T47D (cell line): Measurements from ENCODE around the gene LRRTM1.

Experiments used
- DNase-seq, 2 experiments: peaks; one replicate each; pipeline versions ENCODE4 v3.0.0 to v3.0.0-alpha.2; 2011 to 2012; ENCODE audit warnings: low read depth in 1 of 2, low spot score in 1 of 2
- JUND ChIP-seq: IDR thresholded peaks from 2 replicates; pipeline ENCODE4 v1.6.1; 2012; ENCODE audit warnings: low read depth
- in situ Hi-C: cut with HindIII; loops from 2 replicates; pipeline ENCODE4 v1.10.0; 2016; ENCODE audit warnings: low sequenced_read_pairs, low pct_unique_long_range_greater_than_20kb

LRRTM1 gene

DNA sequence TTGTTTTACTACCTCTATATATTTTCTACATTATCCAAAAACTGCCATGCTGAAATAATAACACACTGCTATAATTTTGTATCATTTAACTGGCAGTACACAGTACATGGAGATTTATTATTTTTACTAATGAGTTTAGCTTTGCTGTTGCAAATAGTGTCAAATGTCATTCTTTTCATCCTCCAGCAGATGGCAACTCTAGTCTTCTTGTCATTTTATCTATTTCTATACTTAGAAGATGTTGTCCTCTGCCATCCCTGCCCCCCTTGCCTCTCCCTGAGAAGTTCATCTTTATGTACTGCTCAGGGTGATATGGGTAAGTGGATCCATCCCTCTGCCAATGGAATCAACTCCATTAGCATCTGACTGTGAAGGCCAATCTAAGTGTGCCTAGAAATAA is 21.7 kb upstream of the LRRTM1 start:
- no peak for TF ChIP-seq JUND
- in situ Hi-C loops: no loop called here
- peak in 1 of 2 experiments; percentile 12 for DNase-seq

DNA sequence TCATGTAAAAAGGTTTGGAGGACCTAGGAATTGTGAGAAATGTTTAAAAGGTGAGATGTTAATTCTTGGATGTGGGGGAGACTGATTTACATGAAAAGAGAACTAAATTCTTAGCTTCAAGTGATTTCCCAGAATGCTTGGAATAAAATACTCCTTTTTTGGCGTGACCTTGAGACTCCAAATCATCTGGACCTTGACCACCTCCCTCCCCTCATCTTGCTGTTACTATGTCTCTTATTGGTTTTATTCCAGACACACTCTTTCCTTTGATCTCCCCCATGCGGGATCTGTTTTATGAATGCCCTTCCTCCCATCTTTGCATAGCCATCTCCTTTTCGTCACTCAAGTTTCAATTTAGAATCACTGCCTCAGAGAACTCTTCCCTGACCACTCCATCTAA is 20.0 kb upstream of the LRRTM1 start:
- DNase-seq: no peak
- in situ Hi-C loops: no loop called here
- no peak for TF ChIP-seq JUND

DNA sequence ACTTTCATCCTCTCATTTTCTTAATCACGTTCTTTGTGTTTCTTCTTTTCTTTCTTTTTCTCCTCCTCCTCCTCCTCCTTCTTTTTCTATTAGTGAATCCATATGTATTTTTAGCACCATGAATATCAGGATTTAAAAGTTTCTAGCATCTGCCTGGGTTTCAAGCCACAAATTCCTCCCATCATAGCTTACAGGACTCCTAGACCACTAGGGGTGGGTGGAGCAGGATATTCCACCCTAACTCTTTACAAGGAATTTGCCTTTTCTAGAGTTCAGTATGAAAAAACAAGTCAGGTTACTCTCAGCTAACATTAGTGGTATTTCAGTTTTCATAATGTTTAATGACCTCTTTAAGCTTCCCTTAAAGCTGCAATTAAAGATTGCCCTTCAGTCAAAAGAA is 19.1 kb upstream of the LRRTM1 start:
- no peak for DNase-seq
- TF ChIP-seq JUND: no peak
- in situ Hi-C loops: no loop called here

DNA sequence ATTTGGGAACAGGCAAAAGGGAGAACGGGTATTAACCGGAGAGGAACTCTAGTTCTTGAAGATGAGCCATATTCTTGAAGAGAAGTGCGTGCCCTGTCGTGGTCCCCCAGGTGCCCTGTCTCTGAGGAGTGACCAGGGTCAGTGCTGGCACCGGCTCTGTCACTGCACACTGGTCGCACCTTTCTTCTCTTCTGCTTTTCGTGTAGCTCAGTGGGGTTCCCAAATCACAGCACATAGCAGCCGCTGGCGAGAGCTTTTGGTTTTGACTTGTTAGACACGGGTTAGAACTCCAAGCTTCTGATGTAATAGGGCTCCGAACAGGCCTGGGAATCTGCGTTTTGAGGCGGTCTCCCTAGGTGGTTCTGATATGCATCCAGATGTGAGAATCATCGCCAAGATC is 18.4 kb upstream of the LRRTM1 start:
- no peak for TF ChIP-seq JUND
- DNase-seq: no peak
- in situ Hi-C loops: no loop called here

DNA sequence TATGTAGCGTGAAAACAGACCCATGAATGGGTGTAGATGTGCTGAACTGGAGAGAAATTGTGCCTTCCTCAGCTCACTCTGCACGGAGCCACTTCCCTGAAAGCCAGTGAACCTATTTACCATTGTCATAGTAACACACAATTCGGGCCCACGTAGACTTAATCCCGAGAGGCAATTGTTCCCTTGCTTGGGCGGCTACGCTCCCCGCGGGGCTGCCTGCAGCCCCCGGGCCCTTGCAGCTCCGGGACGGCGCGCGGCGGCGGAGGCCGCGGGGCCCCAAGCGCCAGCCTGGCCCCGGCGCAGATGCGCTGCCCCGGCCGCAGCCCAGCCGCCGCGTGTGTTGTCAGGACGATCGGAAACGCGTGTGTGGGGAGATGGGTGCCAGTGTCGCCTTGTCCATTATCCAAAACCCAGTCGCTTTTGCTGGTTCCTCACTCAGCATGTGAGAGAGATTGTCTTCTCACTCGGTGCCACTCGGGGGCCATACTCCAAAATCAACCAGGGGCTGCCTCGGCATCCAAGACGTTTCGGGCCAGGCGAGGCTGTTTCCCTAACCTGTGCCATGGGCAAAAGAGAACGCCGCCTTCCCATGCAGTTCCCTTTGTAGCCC is 17.9 kb upstream of the LRRTM1 start:
- no peak for TF ChIP-seq JUND
- in situ Hi-C loops: no loop called here
- no peak for DNase-seq

DNA sequence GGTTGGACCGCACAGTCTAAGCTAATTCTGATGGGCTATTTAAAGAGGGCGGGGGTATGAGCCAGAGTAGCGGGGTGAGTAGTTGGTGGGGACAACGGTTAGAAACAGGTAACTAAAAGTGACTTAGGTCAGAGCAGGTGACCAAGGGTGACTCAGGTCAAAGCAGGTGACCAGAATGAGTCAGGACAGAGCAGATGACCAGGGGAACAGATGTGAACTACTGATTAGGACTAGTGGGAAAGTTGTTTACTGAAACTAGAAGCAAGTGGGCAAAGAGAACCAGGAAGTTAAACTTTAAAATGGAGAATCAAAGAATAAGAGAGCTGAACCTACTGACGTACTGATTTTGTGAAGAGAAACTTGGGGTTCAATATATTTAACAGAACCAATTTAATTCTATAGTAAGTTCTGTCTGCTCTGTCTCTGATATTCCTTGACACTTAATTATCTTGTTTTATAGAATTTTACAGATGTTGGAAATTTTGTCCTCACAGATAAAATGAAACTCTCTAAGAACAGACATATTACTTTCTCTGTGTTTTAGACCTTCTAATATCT is 7.8 kb upstream of the LRRTM1 start:
- TF ChIP-seq JUND: no peak
- in situ Hi-C loops: no loop called here

DNA sequence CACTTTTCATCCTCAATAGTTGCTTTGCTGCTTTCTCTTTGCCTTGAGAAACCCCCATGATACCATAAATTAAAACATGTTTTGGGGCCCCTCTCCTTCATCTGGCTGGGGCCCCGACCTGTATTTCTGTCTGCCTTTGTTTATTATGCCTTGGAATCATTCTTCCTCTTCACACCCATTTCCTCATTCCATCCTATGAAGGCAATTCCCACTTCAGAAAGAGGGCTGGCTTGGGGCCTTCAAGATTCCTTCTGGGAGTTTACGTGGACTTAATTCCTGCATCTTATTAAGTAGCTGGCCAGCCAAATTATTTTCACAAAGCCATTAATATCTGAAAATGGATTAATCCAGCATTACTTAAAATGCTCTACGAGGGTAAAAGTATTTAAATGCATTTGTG is 6.8 kb upstream of the LRRTM1 start:
- in situ Hi-C loops: no loop called here
- no peak for TF ChIP-seq JUND
- DNase-seq: no peak

More for the DNA sequence above, 7.8 kb upstream of the LRRTM1 start:
- DNase-seq: no peak

DNA sequence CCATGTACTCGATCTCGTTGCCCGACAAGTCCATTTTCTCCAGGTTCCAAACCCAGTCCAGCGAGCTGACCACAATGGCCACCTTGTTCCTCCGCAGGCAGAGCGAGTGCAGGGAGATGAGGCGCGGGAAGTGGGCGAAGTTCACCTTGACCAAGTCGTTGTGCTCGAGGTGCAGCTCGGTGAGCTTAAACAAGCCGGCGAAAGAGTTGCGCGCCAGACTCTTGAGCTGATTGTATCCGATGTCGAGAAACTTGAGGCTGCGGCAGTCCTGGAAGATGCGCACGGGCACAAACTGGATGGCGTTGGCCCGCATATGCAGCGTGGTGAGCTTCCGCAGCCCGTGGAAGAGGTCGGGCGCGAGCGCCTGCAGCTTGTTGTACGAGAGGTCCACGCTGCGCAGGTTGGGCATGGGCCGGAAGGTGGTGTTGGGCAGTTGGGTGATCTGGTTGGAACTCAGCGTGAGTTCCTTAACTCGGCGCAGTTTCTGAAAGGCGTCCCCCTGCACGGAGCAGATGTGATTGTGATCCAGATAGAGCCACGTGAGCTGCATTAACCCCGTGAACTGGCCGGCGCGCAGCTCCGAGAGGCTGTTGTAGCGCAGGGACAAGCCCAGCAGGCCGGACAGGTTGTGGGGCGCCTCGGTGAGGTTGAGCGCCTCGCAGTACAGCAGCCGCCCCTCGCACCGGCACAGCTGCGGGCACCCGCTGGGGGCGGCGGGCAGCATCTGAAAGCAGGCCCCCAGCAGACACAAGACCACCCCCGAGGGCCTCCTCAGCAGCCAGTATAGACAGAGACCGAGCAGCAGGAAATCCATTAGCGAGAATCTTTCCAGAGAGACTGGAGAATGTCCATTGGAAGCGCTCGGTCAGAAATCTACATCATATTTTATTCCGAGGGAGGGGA is 1.3 kb downstream of the LRRTM1 start:
- in situ Hi-C loops: no loop called here
- peak in 1 of 2 experiments; percentile 5 for DNase-seq
- TF ChIP-seq JUND: no peak

DNA sequence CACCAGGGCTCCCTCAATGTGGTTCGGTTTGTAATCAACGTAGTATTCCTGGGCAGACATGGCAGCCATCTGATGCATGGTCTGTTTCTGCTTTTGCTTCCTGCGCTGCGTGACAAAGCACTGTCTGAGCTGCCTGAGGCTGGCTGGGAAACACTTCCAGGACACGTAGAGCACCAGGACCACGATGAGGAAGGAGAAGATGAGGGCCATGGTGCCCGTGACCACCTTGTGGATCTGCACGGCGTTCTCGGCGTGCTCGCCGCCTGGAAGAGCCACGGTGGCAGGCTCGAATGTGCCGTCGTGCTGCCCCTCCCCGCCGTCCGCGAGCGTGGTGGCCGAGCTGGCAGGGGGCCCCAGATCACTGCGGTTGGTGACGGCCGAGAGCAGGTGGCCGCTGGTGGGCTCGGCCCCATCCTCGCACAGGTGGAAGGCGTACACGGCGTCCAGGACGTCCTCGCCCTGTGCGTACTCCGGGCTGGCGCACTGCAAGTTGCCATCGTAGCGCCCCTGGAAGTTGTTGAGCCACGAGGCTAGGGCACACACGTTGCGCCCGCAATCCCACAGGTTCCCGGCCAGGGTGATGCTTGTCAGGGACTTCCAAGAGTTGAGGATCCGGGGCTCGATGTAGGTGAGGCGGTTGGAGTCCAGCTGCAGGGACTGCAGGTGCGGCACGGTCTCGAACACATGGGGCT is 2.1 kb downstream of the LRRTM1 start:
- TF ChIP-seq JUND: no peak
- in situ Hi-C loops: no loop called here
- no peak for DNase-seq

DNA sequence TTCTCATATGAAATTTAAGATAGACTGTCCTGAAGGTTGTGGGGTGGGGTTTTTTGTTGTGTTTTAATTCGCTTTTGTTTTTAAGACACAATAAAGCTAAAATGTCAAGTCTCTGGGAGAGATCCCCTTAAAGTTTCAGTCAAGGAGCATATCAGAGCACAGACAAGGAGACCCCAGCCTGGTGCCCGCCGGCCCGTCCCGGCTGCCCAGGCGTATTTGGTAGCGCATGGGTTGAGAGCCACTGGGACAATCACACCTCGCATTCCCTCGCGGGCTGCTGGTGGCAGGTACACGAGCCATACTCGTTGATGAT is 2.6 kb downstream of the LRRTM1 start:
- no peak for TF ChIP-seq JUND
- in situ Hi-C loops: no loop called here
- DNase-seq: no peak

DNA sequence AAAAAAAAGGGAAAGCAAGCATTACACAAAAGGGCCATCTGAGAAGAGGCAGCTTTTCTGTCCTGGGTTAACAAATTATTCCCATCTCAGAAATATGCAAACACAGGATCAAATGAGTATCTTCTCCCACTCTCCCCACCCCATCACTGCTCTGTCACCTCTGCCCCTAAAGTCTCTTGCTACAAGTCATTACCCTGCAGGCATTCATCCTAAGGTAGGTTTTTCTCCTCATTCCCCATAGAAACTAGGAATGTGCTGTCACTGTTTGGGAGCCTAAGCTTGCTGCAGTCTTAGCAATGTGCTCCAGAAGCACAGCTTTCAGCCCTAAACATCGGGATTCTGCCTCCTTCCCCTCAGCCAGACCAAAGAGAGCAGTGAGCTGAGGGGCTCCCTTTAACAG is 3.6 kb downstream of the LRRTM1 start:
- in situ Hi-C loops: no loop called here
- DNase-seq: no peak
- TF ChIP-seq JUND: no peak

DNA sequence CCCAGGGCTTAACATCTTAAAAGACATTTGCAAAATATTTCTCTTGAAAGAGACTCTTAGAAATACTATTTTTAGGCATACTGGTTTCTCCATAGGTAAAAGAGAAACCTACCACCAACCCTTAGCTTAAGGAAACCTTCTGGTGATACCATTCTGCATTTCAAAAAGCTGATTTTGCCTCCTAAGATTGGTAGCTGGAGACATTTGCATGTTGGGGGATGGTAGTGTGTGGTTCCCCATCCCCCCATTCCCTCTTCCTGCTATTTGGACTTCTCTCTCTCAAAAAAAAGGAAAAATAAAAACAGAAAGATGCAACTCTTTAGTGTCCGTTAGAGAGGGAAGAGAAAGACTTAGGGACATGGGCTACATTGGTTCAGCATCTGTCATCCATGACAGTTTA is 4.2 kb downstream of the LRRTM1 start:
- DNase-seq: no peak
- in situ Hi-C loops: no loop called here
- TF ChIP-seq JUND: no peak

DNA sequence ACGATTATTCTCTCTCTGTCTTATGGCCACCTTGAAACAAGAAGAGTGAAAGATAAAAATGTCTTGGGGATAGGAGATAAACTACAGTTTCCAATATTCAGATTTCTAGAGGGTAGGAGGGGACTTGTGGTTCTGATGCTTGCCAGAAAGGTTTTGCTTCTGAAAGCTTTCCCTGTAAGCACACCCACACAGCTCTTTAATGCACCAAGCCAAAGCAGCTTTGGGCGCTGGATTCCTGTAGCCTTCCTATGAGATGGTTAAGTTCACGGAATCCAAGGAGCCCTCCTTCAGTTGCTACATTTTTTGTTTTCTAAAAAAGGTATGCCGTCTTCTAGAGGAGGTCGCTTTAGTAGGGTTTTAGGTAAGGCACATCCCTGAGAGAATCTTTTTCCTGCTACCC is 4.9 kb downstream of the LRRTM1 start:
- no peak for DNase-seq
- in situ Hi-C loops: no loop called here
- no peak for TF ChIP-seq JUND
